ENCODE measurements around the gene IQCK. TPM values are rescaled to one million over a fixed set of nuclear protein-coding genes. Genes with fewer than 3 reads are reported as not detected.

The IQCK gene
- total RNA-seq, 4 donors from 2014 or later = 23.1 to 62.7 (median 37.6) TPM

- no peak for DNase-seq (ENCODE audit: low spot score in 2 of 2)
- Histone ChIP-seq H3K9me3 (peaks cover 0 to 7% (median 0%) of the 10 kb centered on the region in 4 donors), H3K27me3 (no peaks in the 10 kb centered on the region), H3K27ac (no peak overlapping the region), H3K4me3 (no peak overlapping the region), H3K4me1 (no peaks in the 10 kb centered on the region), H3K36me3 (no peaks in the 10 kb centered on the region)
- 75 to 78% methylated on average over 8 of the region's 8 CpGs for WGBS, 2 donors
- TF ChIP-seq POLR2A (IDR thresholded peaks at IDR 0.05) = no peak
- no peak for TF ChIP-seq EP300 (IDR thresholded peaks at IDR 0.05)
- TF ChIP-seq, protein P1, sequence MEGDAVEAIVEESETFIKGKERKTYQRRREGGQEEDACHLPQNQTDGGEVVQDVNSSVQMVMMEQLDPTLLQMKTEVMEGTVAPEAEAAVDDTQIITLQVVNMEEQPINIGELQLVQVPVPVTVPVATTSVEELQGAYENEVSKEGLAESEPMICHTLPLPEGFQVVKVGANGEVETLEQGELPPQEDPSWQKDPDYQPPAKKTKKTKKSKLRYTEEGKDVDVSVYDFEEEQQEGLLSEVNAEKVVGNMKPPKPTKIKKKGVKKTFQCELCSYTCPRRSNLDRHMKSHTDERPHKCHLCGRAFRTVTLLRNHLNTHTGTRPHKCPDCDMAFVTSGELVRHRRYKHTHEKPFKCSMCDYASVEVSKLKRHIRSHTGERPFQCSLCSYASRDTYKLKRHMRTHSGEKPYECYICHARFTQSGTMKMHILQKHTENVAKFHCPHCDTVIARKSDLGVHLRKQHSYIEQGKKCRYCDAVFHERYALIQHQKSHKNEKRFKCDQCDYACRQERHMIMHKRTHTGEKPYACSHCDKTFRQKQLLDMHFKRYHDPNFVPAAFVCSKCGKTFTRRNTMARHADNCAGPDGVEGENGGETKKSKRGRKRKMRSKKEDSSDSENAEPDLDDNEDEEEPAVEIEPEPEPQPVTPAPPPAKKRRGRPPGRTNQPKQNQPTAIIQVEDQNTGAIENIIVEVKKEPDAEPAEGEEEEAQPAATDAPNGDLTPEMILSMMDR (IDR thresholded peaks at IDR 0.05) = no peak
Observed at GRCh38 chr16:19802612-19803011, 84.5 kb downstream of the IQCK start.

GRCh38 chr16:19804538-19805323 lies 86.7 kb downstream of the IQCK start:
- Histone ChIP-seq H3K27me3 (no peaks in the 10 kb centered on the region), H3K4me3 (no peak overlapping the region), H3K9me3 (peaks cover 0 to 7% (median 0%) of the 10 kb centered on the region in 4 donors), H3K4me1 (peaks cover 0 to 5% (median 2%) of the 10 kb centered on the region in 4 donors), H3K36me3 (no peaks in the 10 kb centered on the region), H3K27ac (peak overlapping the region in 1 of 4 donors; percentile 36)
- 56 to 66% methylated on average over 10 of the region's 10 CpGs for whole genome bisulfite sequencing, 2 donors
- TF ChIP-seq, protein P1 (IDR thresholded peaks at IDR 0.05) = no peak
- TF ChIP-seq POLR2A (IDR thresholded peaks at IDR 0.05) (no peak), EP300 (IDR thresholded peaks at IDR 0.05) (peak in 1 of 2 donors; percentile 71)
- DNase-seq (ENCODE audit: low spot score in 2 of 2) = peak in 1 of 2 donors; percentile 43

DNA sequence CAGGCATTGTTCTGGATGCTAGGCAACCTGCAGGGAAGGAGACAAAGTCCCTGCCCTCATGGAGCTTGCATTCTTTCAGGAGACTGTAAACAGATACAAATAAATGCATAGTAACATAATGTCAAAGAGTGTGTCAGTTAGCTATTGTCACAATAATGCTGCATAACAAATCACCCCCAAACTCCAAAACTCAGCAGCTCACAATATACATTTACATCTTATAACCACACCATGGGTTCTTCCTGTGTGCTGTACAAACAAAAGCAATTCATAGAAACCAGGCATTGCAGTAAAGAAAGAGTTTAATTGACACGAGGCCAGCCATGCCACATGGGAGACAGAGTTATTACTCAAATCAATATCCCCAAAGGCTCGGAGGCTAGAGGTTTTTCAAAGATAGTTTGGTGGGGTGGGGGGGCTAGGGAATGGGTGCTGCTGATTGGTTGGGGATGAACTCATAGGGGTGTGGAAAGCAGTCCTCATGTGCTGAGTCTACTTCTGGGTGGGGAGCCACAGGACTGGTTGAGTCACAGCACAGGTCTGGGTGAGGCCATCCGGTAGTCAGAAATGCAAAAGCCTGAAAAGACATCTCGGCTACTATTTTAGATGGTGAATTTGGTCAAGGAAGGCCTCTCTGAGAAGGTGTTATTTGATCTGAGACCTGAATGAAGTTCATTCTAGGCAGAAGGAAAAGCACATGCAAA lies 87.5 kb downstream of the IQCK start:
- DNase-seq (ENCODE audit: low spot score in 2 of 2) = no peak
- peaks cover 0 to 7% (median 0%) of the 10 kb centered on the region in 4 donors for H3K9me3 ChIP-seq
- H3K27me3 ChIP-seq = no peaks in the 10 kb centered on the region
- H3K27ac ChIP-seq = no peak overlapping the region
- no peak overlapping the region for H3K4me3 ChIP-seq
- H3K4me1 ChIP-seq = peaks cover 0 to 5% (median 2%) of the 10 kb centered on the region in 4 donors
- WGBS, 2 donors = 85 to 90% methylated on average over 4 of the region's 4 CpGs
- TF ChIP-seq, protein P1 (IDR thresholded peaks at IDR 0.05) = no peak
- TF ChIP-seq EP300 (IDR thresholded peaks at IDR 0.05) (no peak), POLR2A (IDR thresholded peaks at IDR 0.05) (no peak)
- no peaks in the 10 kb centered on the region for H3K36me3 ChIP-seq

DNA sequence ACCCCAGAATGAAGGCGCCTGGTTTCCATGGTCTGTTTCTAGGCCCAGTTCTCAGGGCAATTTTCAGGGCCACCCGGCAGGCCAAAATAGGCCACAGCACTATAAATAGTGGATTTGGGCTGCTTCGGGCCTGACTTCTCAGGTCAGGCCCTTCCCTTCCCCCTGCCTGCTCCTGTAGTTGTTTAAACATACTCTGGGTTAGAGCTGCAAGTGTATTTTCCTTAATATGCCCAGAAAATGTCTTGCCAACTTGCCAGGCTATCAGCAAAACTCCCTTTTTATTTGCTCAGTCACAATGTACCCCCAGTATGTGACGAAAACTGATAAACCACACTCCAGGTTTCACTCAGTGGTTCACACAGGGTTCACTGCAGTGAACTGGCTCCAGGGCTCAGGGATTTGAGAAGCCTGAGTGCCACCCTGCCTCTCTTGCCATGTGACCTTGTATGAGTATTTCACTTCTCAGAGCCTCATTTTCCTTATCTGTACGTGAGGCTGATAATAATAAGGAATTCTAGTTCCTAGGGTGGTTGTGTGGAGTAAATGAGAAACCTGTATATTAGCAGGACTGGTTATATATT lies 90.1 kb downstream of the IQCK start:
- H3K9me3 ChIP-seq = peaks cover 0 to 14% (median 1%) of the 10 kb centered on the region in 4 donors
- peak overlapping the region in 2 of 4 donors; percentile 35 to 59 for H3K27ac ChIP-seq
- no peaks in the 10 kb centered on the region for H3K36me3 ChIP-seq
- DNase-seq (ENCODE audit: low spot score in 2 of 2) = no peak
- peaks cover 0 to 18% (median 6%) of the 10 kb centered on the region in 4 donors for H3K4me1 ChIP-seq
- H3K27me3 ChIP-seq = no peaks in the 10 kb centered on the region
- TF ChIP-seq POLR2A (IDR thresholded peaks at IDR 0.05) (no peak), EP300 (IDR thresholded peaks at IDR 0.05) (no peak)
- TF ChIP-seq, protein P1 (IDR thresholded peaks at IDR 0.05) = no peak
- no peak overlapping the region for H3K4me3 ChIP-seq
- WGBS, 2 donors = 49 to 62% methylated on average over 5 of the region's 5 CpGs
